ENCODE results near the gene PACSIN3.
"Not testable (repeated sequence)": the region's sequence is repeated elsewhere in the genome, so short reads cannot be mapped to it uniquely, and the experiment has no call there.

Gene PACSIN3

DNA sequence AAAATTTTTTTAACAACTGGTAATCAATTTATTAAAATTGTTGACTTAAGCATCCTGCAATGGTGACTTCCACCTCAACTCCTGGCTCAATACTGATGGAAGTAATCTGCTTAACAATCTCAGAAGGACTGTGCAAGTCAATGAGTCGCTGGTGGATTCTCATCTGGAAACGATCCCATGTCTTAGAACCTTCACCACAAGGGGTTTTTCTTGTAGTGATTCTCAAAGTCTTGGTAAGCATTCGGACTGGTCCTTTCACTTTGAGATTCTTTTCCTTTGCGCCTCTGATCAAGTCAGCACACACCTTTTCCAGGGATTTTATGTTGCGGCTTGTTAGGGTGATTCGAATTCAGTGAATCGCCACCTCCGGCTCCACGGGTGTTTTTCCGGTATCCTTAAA lies 4.9 kb upstream of the PACSIN3 start:
- FAIRE-seq, result not testable (repeated sequence)

DNA sequence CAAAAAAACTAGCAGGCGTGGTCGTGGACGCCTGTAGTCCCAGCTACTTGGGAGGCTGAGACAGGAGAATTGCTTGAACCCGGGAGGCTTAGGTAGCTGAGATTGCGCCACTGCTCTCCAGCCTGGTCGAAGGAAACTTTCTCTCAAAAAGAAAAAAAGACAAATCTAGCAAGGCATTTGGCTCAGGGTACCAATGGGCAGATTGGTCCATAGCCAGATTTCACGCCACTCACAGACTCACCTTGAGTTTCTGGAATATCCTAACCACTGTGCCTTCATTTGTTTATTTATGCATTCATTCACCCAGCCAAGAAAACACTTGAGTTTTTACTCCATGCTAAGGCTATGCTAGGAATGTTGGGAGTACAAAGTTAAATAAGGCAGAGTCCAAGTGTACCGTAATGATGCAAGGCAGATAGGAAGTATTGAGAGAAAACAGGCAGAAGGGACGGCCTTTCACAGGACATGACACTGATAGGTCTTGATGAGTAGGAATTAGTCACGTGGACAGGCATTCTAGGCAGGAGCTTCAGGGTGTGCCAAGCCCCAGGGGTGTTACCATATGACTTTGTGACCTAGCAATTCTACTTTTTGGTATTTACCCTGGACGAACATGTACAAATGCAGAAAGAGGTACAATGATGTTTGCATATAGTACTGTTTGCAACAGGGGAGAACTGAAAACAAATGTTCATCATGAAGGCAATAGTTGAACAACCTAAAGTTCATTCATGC lies 3.0 kb upstream of the PACSIN3 start:
- FAIRE-seq, result no peak

DNA sequence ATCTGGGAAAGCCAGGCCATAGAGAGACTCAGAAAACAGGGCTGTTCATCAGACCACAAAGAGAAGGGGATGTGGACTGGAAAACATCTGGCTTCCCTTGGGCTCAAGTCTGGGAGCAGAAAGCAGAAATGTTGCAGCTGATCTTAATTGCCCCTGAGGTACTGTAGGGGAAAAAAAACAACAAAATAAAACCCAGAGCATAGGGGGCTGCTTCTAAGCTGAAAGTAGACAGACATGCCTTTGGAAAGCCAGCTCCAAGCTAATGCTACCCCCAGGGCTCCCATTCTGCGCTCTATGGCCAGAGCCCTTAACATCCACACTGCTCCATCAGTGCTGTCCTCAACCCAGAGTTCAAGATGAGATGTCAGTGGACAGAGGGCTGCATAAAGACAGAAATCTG lies 2.0 kb upstream of the PACSIN3 start:
- FAIRE-seq, result no peak

DNA sequence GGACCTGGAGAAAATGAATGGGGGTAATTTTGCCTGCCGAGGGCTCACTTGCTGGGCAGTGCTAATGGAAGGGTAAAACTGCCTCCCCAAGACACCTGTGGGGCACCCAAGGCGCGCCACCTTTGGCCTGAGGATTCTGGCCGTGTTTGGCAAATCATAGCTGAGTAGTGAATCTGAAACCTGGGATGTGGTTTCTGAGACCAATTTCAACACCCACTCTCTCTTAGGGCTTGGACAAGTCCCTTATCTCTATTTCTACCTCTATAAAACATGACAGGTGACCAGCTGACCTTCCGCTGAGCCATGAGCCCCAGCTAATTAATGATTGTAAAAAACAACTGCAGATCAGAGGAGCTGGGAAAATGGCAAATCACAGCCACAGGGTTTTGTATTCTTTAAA lies 1.5 kb upstream of the PACSIN3 start:
- no peak for FAIRE-seq

DNA sequence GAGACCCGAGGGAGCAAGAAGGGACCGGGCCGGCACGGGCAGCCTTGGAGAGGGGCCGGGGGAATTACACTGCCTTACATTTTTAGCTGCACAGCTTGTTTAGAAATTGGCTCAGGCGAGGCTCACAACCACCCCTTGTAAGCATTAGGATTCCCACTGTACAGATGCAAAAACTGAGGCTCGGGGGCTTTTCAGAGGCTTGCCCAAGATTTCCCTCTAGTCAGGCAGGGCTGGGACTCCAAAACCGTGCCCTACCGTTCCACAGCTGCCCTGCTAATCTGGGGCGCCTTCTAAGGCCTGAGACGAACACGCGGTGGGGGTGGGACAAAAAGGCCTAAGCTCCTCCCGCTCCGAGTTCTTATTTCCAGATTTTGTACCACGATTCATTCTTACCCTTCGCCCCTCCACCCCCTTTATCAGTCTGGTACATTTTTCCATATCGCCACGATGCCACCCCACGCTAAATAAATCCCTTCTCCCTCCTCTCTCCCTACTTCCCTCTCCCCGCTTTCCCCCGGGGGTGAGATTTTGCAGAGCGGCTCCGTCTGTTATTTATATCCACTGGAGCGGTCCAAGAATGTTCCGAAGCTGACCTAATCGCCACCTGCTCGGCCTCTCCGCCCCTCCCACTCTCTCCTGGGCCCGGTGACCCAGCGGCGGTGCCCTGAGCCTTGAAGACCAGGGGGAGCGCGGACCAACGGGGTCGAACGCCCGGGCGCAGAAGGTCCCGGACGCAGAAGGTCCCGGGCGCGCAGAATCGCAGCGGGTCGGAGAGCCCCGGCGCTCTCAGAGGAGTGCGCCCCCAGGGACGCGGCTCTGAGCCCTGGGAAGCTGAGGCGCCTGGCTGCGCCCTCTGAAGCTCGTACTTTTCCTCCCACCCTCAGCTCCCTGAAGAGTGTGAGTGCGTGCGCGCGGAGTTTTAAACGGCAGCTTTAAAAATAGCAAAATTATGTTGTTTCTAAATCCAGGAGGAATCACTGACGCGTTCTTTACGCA lies 764 bp upstream of the PACSIN3 start:
- FAIRE-seq, result no peak

DNA sequence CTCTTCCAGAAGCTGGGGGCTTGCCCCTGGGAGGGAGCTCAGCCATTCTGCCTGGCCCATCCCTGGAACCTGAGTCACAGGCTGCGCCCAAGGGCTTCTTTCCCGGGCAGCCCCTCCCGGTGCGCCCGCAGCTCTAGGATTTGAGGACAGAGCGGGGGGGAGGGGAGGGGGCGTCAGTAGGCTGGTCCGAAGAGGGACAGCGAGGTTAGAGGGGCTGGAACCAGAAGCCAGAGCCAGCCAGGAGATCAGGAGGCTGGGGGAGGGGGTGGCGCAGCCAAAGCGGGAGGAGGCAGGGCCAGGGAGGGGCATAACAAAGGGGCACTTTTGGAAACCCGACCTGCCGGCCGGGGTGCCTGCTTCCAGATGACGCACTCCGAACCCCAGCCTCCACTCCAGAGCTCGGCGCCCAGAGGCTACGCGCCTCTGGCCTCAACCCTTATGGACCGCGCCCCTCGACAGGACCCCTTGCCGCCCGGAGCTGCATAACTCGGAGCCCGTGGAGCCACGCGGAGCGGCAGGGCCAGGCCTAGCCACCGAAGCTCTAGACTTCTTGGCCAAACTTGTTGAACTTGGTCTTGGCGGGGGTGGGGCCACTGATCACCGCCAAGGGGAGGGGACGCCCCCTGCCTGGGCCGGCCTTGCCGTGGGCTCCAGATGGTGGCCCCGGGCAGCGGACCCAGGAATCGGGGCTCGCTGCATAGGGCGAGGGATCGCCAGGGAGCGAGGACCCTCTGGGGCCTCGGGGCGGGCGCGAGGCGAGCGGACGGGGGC lies 744 bp downstream of the PACSIN3 start:
- no peak for FAIRE-seq

DNA sequence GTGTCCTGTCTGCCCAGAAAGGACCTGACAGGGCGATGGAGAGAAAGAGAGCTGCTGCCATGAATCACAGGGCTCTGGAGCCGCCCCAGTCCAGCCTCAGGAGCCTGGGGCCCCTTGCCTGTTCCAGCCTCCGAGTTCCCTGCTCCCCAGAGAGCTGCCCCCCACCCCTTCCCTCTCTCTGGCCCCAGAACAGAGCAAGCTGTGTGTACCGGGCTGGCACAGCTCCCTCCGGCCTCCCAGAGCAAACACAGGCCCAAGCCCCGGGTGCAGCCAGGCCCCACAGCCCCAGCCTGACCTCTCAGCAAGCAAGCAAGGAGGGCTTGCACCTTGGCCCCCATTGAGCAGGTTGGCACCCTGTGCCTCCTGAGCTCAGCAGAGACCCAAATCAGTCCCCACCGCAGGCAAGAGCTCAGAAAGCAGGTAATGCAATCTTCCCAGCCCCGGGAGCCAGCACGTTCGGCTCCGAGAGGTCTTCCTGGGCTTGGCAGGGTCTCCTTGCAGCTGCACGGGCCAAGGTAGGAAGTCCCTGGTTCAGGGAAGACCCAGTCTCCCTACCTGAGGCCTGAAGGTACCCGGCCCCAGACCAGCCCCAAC lies 1.4 kb downstream of the PACSIN3 start:
- FAIRE-seq, result no peak

DNA sequence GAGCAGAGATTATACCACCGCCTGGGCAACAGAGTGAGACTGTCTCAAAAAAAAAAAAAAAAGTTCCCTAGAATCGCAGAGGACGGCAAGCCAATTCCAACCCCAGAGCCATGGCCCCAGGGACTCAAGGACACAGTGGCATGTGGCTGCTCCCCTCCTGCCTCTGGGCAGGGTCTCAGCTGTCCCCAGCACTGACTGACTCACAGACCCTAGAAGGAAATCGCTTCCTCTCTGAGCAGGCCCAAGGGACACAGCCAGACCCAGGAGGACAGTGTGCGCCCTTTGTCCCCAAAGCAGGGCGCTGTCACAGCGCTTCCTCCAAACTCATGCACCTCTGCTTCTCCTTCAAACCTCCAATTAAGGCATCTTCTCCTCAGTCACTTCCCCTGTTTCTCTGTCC lies 2.3 kb downstream of the PACSIN3 start:
- no peak for FAIRE-seq

DNA sequence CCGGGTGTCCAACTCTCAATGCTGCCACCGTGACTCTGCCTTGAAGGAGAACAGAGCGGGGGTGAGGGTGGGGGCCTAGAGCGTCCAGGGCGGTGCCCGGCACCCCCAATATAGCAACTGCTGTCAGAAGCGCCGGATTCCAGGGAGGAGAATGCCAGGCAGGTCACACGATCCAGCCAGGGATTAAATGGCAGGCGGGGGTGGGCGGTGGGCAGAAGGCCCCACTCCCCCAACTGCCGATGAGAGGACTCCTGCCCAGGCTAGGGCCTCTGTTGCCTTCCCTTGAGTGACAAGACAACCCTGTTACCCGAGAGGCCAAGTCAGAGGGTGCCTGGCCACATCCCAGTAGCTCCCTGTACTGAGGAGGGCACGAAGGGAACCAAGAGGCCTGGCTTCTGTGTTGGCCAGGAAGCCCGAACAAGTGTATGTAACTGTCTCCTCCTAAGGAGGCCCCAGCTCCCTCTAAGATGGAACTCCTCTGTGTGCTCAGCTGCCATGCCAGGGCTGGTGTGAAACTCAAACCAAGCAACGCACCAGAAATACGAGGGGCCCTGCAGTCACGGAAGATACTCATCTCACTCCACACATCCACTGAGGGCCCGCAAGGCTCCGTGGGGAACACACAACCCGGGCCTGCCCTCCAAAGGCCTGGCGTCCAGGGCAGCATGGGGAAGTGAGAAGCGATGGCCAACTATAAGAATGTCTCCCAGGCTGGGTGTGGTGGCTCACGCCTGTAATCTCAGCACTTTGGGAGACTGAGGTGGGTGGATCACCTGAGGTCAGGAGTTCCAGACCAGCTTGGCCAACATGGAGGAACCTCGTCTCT lies 3.0 kb downstream of the PACSIN3 start:
- no peak for FAIRE-seq

DNA sequence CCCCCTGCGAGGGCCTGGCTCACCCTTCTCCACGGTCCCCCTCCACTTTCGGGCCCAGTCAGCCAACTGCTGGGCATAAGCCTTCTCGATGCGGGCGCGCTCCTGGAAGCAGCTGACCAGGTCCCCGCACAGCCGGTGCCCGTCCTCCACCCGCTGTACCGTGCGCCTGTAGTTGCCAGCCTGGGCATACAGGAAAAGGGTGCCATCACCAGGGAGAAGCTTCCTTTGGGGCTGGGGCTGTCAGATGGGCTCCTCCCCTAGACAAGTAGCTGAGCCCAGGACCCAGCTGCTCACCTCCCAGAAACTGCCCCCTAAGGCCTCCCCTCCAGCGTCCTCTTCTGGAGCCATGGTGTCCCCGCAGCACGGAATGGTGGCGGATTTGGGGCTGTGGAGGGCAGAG lies 3.9 kb downstream of the PACSIN3 start:
- FAIRE-seq, result no peak

DNA sequence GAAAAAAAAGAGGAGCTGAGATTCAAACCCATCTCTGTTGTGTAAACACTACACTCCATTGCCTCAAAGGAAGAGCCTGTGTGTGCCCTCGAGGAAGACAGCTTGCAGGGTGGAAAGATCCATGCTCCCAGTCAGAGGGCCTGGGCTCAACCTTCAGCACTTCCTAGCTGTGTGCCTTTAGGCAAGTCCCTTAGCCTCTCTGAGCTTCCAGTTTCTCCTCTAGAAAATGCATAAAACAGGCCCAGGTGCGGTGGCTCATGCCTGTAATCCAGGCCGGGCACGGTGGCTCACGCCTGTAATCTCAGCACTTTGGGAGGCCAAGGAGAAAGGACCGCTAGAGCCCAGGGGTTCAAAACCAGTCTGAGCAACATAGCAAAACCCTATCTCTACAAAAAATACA lies 5.0 kb downstream of the PACSIN3 start:
- FAIRE-seq, result no peak

DNA sequence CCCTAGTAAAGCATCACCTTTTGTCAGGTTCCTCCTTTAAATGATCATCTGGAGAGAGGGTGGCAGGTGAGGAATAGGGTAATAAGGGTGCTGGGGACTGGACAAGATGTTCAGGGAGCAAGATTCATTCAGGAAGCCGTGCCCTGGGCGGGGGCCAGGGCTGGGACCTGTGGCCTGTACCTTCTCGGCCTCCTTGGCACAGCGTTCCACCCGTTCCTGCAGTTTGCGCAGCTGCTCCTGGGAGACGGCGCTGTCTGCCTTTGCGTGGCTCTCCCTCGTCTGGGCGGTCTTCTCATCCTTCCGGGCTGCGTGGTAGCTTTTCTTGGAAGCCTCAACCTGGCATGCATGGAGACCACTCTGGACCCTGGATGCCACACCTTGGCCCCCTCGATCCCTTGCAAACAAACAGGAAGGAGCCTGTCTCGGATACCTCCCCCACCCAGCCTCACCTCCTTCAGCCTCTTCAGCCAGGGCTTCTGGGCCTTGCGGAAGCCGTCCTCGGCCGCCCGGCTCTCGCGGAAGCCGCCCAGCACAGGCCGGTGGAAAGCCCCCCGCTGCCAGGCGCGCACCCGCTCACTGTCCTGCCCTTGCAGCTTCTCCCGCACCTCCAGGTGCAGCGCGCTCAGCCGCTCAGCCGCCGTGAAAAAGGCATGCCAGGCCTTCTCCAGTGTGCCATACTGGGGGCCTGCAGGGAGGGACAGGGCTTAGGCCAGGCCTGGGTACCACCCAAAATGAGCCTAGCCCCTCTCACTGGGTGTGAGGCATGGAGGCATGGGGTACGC lies 6.0 kb downstream of the PACSIN3 start:
- FAIRE-seq, result no peak

DNA sequence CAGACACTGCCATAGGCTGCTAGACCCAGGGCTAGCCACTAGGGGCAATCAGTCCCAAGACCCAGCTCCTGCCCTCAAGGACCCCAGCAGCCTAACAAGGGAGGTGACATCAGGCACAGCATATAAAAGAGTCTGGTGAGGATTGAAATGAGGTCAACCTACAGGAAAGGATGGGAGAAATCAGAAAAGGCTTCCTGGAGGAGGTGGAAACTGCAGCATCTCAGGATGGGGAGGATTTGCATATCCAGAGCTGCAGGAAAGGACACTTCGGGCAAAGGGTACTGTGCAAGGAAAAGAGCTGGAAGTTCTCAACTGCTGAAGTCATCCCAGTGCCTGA lies 6.6 kb downstream of the PACSIN3 start:
- FAIRE-seq, result no peak

DNA sequence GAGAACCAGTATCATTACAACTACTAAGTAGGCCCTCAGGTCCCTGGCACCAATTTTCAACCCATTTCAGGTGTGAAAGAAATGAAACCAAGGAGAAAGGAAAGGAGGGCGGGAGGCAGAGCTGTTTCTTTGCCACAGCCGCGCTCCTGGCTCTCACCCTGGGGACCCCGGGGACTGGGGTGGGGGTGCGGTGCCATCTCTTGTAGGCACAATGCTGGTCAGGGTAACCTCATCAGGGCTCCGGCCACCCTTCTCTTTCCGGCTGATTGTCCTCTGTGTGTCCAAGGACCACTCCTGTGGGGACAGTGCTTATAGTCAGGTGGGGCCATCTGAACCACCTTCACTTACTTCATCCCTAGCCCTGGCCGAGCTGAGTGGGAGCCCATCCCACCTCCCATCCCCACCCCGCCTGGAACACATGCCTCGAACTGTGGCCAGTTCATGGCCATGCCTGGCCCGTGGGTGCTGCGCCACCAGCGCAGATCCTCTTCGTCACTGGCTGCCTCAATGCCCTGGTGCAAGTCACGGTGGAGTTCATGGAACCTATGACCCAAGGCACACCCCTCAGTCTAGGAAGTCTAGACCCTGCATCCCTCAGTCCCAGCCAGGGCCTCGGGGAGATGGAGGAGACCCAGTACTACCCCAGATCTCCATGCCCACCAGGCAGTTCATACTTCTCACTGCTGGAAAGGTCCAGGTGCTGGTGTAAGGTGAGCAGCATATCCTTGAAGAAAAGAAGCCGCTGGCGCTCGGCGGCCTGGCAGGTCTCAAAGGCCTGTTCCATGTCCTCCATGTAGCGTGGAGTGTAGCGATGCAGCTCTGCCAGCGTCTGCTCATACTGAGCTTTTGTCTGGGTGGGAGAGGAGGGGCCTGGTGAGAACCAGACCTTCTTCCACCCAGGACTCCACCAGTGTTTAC lies 7.2 kb downstream of the PACSIN3 start:
- no peak for FAIRE-seq

DNA sequence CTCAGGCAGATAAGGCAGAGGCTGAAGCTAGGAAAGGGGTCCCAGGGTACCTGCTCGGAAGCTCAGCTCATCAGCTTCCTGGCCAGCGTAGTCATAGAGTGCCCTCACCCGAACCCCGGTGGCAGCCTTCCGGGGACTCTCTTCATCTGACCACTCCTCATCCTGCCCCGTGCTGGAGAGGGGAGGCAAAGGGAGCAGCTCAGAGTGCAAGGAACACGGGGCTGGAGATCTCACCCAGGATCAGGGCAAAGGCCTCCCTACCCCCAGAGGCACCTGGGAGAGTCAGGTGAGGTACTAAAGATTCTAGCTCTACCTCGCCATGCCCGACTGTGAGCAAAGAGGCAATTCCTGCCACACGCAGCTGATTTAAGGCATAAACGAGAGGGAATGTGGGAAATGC lies 7.9 kb downstream of the PACSIN3 start:
- FAIRE-seq, result no peak

DNA sequence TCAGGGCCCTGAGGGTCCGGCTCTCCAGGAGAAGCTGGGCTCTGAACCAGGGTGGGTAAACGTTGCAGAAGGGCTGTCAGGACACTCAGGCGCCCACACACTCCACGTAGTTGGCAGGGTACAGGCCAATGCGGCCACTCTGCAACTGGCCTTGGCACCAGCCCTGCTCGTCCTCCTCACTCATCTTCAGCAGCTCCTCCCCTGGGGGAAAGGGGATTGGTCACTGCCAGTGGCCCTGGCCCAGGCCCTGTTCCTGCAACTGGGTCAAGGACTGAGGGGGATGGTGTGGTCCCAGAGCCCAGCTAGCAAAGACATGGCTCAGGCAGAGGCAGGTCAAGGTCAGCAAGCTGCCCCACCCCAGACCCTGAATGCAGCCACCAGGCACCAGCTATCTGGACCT lies 8.4 kb downstream of the PACSIN3 start:
- FAIRE-seq, result no peak

DNA sequence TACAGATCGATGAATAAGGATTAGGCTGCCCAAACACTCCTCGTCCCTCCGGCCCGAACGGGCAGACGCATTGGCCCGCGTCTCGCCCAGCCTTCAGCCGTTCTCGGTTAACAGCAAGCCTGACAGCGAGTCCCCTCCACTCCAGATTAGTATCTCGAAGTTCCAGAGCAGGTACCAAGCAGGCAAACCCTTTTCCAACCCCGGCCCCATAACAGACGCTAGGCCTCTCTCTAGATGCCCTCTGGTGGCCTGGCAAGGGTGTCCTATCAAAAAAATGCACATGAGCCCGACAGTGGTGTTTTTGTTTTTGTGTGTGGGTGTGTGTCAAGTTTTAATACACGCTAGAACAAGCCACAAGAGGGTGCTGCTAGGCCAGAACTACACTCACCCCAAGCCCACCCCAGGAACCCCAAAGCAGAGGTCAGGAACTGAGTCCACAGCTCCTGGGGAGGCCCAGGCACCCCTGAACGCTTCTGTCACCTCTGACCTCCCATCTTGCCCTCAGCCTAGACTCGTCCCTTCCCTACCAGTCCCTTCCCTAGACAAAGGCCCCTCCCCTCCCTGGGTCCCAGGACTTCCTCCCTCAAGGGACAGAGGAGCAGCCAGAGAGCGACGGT lies 8.9 kb downstream of the PACSIN3 start:
- no peak for FAIRE-seq

DNA sequence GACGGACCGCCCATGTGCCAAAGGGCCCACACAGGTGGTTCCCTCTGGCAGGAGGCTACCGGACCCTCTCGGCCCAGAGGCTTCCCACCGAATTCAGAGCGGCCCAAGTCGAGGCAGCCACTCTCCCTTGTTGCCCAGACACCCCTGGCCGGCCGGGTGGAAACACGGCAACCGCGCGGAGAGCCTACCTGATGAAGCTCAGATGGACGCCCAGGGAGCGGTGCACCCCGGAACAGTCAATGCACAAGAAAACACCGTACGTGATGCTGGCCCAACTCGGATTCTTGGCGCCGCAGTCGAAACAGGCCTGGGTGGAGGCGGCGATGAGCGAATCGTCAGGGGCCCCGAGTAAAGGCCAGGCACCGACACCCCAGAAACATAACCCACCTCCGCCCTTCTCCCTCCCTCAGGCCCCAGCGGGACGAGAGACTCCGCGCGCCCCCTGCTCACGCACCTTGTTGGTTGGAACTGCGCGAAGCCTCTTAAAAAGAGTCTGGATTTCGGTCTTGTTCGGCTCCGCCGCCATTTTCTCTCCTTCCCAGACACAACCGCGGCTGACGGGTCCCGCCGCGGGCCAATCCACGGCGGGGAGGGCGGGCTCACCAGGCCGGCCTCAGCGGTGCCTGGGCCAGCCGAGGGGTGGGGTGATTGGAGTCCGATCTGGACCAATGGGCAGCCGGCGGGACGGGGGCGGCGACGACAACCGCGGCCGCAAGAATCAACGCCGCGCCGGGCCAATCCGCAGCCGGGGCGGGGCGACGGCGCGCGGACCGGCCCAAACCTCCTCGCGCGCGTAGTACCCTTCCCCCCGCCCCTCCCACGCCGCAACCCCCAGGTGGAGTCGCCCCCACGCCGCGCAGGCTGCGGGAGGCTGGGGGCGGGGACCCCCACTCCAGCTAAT lies 9.7 kb downstream of the PACSIN3 start, which contains the start of gene ARFGAP2:
Gene ARFGAP2, minus strand, starts transcription at position 552 of the 901 bp plus-strand sequence. Its CDS starts 26 bp downstream, at position 526.
- no peak for FAIRE-seq

Measured in colon (tissue), 2 donors.